T-helper 2 cell (primary cell): ENCODE data around the gene CCNH.

Experiments
- DNase-seq, 5 experiments: peaks; one replicate each; pipeline versions ENCODE4 v3.0.0 to v3.0.0-alpha.2; 2012 to 2022

Gene CCNH

DNA sequence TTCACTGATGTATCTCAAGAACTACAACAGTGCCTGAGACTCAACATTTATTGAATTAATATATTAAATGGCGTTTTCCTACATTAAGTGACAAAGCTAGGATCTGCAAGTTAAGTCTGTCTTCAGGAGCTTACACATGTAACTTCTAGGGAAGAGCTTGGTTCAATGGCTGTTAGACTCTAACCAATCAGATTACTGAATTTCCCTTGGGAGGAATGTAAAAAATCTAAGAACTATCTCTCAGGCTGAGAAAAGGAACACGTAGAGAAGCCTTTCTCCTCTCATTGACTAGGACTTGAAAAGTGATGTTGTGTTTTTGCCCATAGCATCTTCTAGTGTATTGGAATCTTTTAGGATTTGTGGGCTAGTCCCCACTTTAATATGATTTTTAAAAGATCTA is 53.6 kb downstream of the CCNH start:
- no peak for DNase-seq

- no peak for DNase-seq
These were observed 58.2 kb downstream of the CCNH start for GRCh38 chr5:87354496-87354895.

- no peak for DNase-seq
These were observed 64.9 kb downstream of the CCNH start for GRCh38 chr5:87347841-87348240.

- no peak for DNase-seq
These were observed 65.5 kb downstream of the CCNH start for GRCh38 chr5:87347272-87347671.
